Peyer's patch (tissue), 4 donors: ENCODE measurements around the gene FOXL2. TPM values are rescaled to one million over a fixed set of nuclear protein-coding genes. Genes with fewer than 3 reads are reported as not detected.

Source experiments
- DNase-seq, 3 donors: peaks; one replicate each; pipeline ENCODE4 v3.0.0-alpha.2; 2017 to 2019
- H3K27ac ChIP-seq, 4 donors: fragments of 200-600 bp; sonication (generic); one replicate each; pipeline ENCODE4 v1.5.1; 2016 to 2019
- H3K27me3 ChIP-seq, 2 donors: fragments of 200-600 bp; sonication (generic); one replicate each; pipeline ENCODE4 v1.5.1; 2019
- H3K36me3 ChIP-seq, 3 donors: fragments of 200-600 bp; sonication (generic); one replicate each; pipeline ENCODE4 v1.5.1; 2016 to 2019
- H3K4me1 ChIP-seq, 4 donors: fragments of 200-600 bp; sonication (generic); one replicate each; pipeline ENCODE4 v1.5.1; 2016 to 2019
- H3K4me3 ChIP-seq, 4 donors: fragments of 200-600 bp; sonication (generic); 1 replicate in 3 of 4; 2 replicates in 1 of 4; pipeline ENCODE4 v1.5.1; 2016 to 2019; ENCODE audit warnings: mild to moderate bottlenecking in 1 of 4
- H3K9me3 ChIP-seq, 4 donors: fragments of 200-600 bp; sonication (generic); one replicate each; pipeline ENCODE4 v1.5.1; 2016 to 2019; ENCODE audit warnings: mild to moderate bottlenecking in 1 of 4
- CTCF ChIP-seq, 6 experiments: fragments of 450-650 bp in 4 of 6; fragments of 200-600 bp in 2 of 6; sonication (generic) in 1 of 6; IDR thresholded peaks; one replicate each; pipeline ENCODE4 v1.5.1; 2017 to 2019; ENCODE audit warnings: antibody characterized with exemption in 6 of 6, mild to moderate bottlenecking in 3 of 6, moderate library complexity in 1 of 6
- POLR2A ChIP-seq, 2 donors: fragments of 450-650 bp; IDR thresholded peaks; one replicate each; pipeline ENCODE4 v1.5.1; 2017; ENCODE audit warnings: antibody characterized with exemption in 2 of 2, mild to moderate bottlenecking in 2 of 2, moderate library complexity in 2 of 2
- total RNA-seq, 4 donors: library from RNA; depleted of rRNA; stranded (reverse); fragments of >200 nt; gene quantifications; one replicate each; pipeline ENCODE4 v1.1.0, GENCODE V29; 2016

The FOXL2 gene
- total RNA-seq, 4 donors from 2014 or later: not detected

DNA sequence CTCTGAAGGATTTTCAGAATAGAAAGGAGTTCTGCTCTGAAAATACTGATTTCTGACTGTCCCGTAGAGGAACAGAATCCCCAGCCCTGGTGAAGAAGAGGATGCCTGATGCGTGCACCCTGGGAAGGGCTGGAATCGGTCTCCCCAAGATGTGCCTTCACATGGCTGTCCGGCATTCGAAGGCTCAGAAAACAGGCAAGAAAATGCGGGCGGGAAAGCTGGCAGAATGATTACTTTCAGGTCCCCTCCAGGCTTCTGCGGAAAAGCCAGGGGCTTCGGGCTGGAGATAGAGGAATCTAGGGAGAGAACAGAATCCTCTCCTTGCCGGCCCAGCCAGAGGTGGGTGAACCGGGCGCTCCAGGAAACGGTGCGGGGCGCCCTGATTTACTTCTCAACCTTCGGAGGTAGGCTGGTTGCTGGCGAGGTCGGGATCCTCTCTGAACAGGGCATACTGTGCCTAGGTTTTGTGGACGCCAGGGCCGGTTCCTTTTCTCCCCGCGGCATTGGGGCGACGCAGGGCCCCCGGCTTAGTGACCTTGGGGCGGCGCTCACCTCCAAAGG, 2.6 kb upstream of the FOXL2 start:
- Histone ChIP-seq H3K9me3 (peaks cover 0 to 4% (median 0%) of the 10 kb centered on the region in 4 donors), H3K4me3 (peak overlapping the region in 3 of 4 donors; percentile 31 to 42 (median 35)), H3K27me3 (peaks cover 5 to 37% of the 10 kb centered on the region in 2 donors), H3K4me1 (peaks cover 0 to 40% (median 25%) of the 10 kb centered on the region in 4 donors), H3K36me3 (no peaks in the 10 kb centered on the region), H3K27ac (no peak overlapping the region)
- DNase-seq: no peak
- no peak for TF ChIP-seq CTCF (IDR thresholded peaks at IDR 0.05)
- no peak for TF ChIP-seq POLR2A (IDR thresholded peaks at IDR 0.05)

DNA sequence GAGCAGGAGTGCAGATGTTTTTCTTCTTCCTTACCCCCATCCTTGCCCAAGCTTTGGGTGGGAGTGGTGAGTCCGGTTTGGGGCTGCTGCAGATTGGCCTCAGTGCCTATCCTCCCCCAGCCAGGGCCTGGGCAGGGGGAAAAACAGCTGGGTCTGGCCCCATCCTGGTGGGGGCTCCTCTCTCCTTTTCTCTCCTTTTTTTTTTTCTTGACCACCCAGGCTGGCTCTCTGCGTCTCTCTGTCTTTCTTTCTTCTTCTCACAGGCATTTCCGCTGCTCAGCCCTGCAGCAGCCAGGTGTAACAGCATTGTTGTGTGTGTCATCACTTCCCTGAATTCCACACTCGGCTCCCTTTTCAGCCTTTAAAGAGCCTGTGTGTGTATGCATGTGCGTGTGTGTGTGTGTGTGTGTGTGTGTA, 2.1 kb upstream of the FOXL2 start:
- Histone ChIP-seq H3K9me3 (peaks cover 0 to 4% (median 0%) of the 10 kb centered on the region in 4 donors), H3K4me1 (peaks cover 0 to 40% (median 25%) of the 10 kb centered on the region in 4 donors), H3K36me3 (no peaks in the 10 kb centered on the region), H3K4me3 (no peak overlapping the region), H3K27ac (no peak overlapping the region), H3K27me3 (peaks cover 5 to 43% of the 10 kb centered on the region in 2 donors)
- DNase-seq: no peak
- TF ChIP-seq POLR2A (IDR thresholded peaks at IDR 0.05) (no peak), CTCF (IDR thresholded peaks at IDR 0.05) (no peak)

GRCh38 chr3:138948371-138949001, 1.5 kb upstream of the FOXL2 start:
- H3K4me1 ChIP-seq: peaks cover 0 to 40% (median 25%) of the 10 kb centered on the region in 4 donors
- peaks cover 0 to 4% (median 0%) of the 10 kb centered on the region in 4 donors for H3K9me3 ChIP-seq
- no peak for DNase-seq
- H3K36me3 ChIP-seq: no peaks in the 10 kb centered on the region
- no peak for TF ChIP-seq POLR2A (IDR thresholded peaks at IDR 0.05)
- TF ChIP-seq CTCF (IDR thresholded peaks at IDR 0.05): no peak
- H3K4me3 ChIP-seq: no peak overlapping the region
- H3K27me3 ChIP-seq: peaks cover 5 to 48% of the 10 kb centered on the region in 2 donors
- no peak overlapping the region for H3K27ac ChIP-seq

- peak overlapping the region in 2 of 4 donors; percentile 35 to 47 for H3K4me3 ChIP-seq
Measured at GRCh38 chr3:138947495-138948121, 671 bp upstream of the FOXL2 start.

More at GRCh38 chr3:138947495-138948121, 671 bp upstream of the FOXL2 start:
- Histone ChIP-seq H3K9me3 (peaks cover 0 to 4% (median 0%) of the 10 kb centered on the region in 4 donors), H3K27me3 (peaks cover 5 to 55% of the 10 kb centered on the region in 2 donors), H3K36me3 (no peaks in the 10 kb centered on the region), H3K27ac (no peak overlapping the region), H3K4me1 (peaks cover 0 to 40% (median 25%) of the 10 kb centered on the region in 4 donors)
- TF ChIP-seq CTCF (IDR thresholded peaks at IDR 0.05): no peak
- TF ChIP-seq POLR2A (IDR thresholded peaks at IDR 0.05): no peak
- no peak for DNase-seq
